GM19043 (cell line): ENCODE results near the gene UCHL5.
"Not testable (repeated sequence)": the region's sequence is repeated elsewhere in the genome, so short reads cannot be mapped to it uniquely, and the experiment has no call there.

ENCODE experiments used
- ATAC-seq: cut with Tn5 transposase; IDR thresholded peaks from one replicate; pipeline ENCODE4 v1.9.1; 2021; ENCODE audit warnings: low read depth; ENCODE audit not compliant: unreplicated experiment

The UCHL5 gene

GRCh38 chr1:193066606-193067005 lies 7.4 kb upstream of the UCHL5 start:
- ATAC-seq = no peak

- no peak for ATAC-seq
Measured at GRCh38 chr1:193065954-193066353, 6.8 kb upstream of the UCHL5 start.

GRCh38 chr1:193062698-193063463 lies 3.7 kb upstream of the UCHL5 start:
- no peak for ATAC-seq

GRCh38 chr1:193060938-193061337 lies 1.8 kb upstream of the UCHL5 start:
- ATAC-seq = no peak

- no peak for ATAC-seq
Measured at GRCh38 chr1:193060406-193060805, 1.2 kb upstream of the UCHL5 start.

- ATAC-seq = no peak
Measured at GRCh38 chr1:193060115-193060403, 899 bp upstream of the UCHL5 start.

GRCh38 chr1:193058529-193059281 lies 455 bp downstream of the UCHL5 start:
- ATAC-seq = peak; percentile 42

GRCh38 chr1:193054169-193054675 lies 4.9 kb downstream of the UCHL5 start:
- no peak for ATAC-seq

- not testable (repeated sequence) for ATAC-seq
Measured at GRCh38 chr1:193048913-193049312, 10.2 kb downstream of the UCHL5 start.

- no peak for ATAC-seq
Measured at GRCh38 chr1:193042766-193043691, 16.1 kb downstream of the UCHL5 start.

GRCh38 chr1:193040011-193040410 lies 19.1 kb downstream of the UCHL5 start:
- ATAC-seq = no peak

GRCh38 chr1:193036337-193037047 lies 22.7 kb downstream of the UCHL5 start:
- ATAC-seq = no peak

GRCh38 chr1:193033610-193034009 lies 25.6 kb downstream of the UCHL5 start:
- ATAC-seq = no peak

GRCh38 chr1:193032643-193033427 lies 26.3 kb downstream of the UCHL5 start:
- not testable (repeated sequence) for ATAC-seq

- ATAC-seq = peak; percentile 57
Measured at GRCh38 chr1:193031431-193031830, 27.7 kb downstream of the UCHL5 start.

GRCh38 chr1:193030280-193030679 lies 28.9 kb downstream of the UCHL5 start:
- ATAC-seq = no peak

- no peak for ATAC-seq
Measured at GRCh38 chr1:193025218-193025617, 33.9 kb downstream of the UCHL5 start.

- ATAC-seq = no peak
Measured at GRCh38 chr1:193019442-193020026, 39.6 kb downstream of the UCHL5 start.

GRCh38 chr1:193016788-193017187 lies 42.4 kb downstream of the UCHL5 start:
- no peak for ATAC-seq
